Measurements from ENCODE around the gene MYO1F.
A peak's percentile ranks its signal among the peaks of the same experiment; 100 is the strongest.

MYO1F gene

DNA sequence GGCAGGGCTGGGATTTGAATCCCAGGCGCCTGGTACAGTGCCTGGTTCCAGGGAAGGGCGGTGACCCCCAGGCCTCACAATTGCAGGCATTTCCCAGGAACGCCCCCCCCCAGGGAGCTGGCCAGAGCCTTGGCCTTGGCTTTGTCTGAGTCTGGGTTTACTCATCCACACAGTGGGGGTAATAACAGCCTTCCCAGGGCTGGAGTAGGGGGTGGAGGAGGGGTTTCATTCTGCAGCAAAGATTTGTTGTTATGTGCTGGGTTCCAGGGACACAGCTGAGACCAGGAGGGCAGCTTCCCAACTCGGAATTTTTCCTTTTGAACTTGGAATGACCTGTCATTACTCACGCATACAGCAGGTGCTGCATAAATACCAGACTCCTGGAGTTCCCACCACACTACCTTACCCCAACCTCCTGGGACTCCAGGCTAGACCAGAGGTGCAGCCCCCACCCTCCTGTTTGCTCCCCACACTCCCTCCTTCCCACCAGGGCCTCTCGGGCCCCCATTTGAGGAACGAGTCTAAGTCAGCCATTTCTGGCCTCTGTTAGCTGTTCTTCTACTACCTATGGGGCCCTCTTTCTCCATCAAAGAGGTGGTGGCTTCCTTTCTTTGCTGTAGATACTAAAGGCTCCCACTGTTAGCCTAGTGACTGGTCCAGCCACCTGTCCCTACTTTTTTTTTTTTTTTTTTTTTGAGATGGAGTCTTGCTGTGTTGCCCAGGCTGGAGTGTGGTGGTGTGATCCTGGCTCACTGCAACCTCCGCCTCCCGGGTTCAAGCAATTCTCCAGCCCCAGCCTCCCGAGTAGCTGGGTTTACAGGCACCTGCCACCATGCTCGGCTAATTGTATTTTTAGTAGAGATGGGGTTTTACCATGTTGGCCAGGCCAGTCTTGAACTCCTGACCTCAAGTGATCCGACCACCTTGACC, 34.9 kb upstream of the MYO1F start:
- H3K27ac ChIP-seq = peak overlapping the region; percentile 80
- TF ChIP-seq, protein P1, sequence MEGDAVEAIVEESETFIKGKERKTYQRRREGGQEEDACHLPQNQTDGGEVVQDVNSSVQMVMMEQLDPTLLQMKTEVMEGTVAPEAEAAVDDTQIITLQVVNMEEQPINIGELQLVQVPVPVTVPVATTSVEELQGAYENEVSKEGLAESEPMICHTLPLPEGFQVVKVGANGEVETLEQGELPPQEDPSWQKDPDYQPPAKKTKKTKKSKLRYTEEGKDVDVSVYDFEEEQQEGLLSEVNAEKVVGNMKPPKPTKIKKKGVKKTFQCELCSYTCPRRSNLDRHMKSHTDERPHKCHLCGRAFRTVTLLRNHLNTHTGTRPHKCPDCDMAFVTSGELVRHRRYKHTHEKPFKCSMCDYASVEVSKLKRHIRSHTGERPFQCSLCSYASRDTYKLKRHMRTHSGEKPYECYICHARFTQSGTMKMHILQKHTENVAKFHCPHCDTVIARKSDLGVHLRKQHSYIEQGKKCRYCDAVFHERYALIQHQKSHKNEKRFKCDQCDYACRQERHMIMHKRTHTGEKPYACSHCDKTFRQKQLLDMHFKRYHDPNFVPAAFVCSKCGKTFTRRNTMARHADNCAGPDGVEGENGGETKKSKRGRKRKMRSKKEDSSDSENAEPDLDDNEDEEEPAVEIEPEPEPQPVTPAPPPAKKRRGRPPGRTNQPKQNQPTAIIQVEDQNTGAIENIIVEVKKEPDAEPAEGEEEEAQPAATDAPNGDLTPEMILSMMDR (IDR thresholded peaks at IDR 0.05; ENCODE audit: low read depth, low read length, missing control alignments) = no peak
- in situ Hi-C loops (cut with HindIII; ENCODE audit: low pct_ligation_motif_present, low sequenced_read_pairs) = no loop called here
- peaks cover 2% of the 10 kb centered on the region for H3K36me3 ChIP-seq (replicated peaks)
- no peaks in the 10 kb centered on the region for H3K27me3 ChIP-seq (replicated peaks)
- peak; percentile 96 for DNase-seq
- H3K4me3 ChIP-seq (ENCODE audit: low read depth, low read length) = no peak overlapping the region

DNA sequence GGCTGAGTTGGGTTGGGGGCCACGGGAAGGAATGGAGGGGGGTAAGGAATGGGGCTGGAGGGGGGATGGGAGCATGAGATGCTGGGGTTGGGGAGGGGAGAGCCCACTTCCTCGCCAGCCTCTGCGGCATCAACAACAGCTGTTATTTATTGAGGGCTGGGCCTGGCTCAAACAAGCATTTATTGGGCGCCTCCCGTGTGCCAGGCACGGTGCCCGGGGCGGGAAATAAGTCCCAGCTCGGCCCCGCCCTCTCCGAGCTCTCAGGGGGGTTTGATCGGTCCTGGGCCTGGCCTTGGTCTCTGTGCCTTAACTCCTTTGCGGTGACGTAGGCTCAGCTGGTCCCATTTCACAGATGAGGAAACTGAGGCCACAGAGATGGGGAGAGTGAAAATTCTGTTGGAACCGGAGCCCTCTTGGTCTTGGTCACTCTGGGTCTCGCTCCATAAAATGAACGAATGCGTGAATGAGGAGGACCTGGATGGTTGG, 34.2 kb upstream of the MYO1F start:
- no peak overlapping the region for H3K4me3 ChIP-seq (ENCODE audit: low read depth, low read length)
- TF ChIP-seq, protein P1 (IDR thresholded peaks at IDR 0.05; ENCODE audit: low read depth, low read length, missing control alignments) = no peak
- peaks cover 2% of the 10 kb centered on the region for H3K36me3 ChIP-seq (replicated peaks)
- H3K27ac ChIP-seq = peak overlapping the region; percentile 80
- in situ Hi-C loops (cut with HindIII; ENCODE audit: low pct_ligation_motif_present, low sequenced_read_pairs) = no loop called here
- no peaks in the 10 kb centered on the region for H3K27me3 ChIP-seq (replicated peaks)
- DNase-seq = no peak

DNA sequence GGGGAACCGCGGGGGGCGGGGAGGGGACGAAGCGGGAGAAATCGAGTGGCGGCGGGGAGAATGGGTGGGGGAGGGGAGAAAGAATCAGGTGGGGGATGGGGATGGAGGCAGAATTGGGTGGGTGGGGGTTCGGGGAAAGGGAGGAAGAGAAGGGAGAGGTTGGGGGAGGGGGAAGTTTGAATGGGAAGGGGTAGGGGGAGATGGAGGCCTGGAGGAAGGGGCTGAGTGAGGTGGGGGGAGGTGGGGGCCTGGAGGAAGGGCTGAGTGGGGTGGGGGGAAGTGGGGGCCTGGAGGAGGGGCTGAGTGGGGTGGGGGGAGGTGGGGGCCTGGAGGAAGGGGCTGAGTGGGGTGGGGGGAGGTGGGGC, 33.7 kb upstream of the MYO1F start:
- TF ChIP-seq, protein P1 (IDR thresholded peaks at IDR 0.05; ENCODE audit: low read depth, low read length, missing control alignments) = no peak
- Histone ChIP-seq H3K27me3 (replicated peaks) (no peaks in the 10 kb centered on the region), H3K27ac (peak overlapping the region; percentile 77), H3K36me3 (replicated peaks) (peaks cover 2% of the 10 kb centered on the region), H3K4me3 (ENCODE audit: low read depth, low read length) (no peak overlapping the region)
- in situ Hi-C loops (cut with HindIII; ENCODE audit: low pct_ligation_motif_present, low sequenced_read_pairs) = no loop called here
- no peak for DNase-seq

DNA sequence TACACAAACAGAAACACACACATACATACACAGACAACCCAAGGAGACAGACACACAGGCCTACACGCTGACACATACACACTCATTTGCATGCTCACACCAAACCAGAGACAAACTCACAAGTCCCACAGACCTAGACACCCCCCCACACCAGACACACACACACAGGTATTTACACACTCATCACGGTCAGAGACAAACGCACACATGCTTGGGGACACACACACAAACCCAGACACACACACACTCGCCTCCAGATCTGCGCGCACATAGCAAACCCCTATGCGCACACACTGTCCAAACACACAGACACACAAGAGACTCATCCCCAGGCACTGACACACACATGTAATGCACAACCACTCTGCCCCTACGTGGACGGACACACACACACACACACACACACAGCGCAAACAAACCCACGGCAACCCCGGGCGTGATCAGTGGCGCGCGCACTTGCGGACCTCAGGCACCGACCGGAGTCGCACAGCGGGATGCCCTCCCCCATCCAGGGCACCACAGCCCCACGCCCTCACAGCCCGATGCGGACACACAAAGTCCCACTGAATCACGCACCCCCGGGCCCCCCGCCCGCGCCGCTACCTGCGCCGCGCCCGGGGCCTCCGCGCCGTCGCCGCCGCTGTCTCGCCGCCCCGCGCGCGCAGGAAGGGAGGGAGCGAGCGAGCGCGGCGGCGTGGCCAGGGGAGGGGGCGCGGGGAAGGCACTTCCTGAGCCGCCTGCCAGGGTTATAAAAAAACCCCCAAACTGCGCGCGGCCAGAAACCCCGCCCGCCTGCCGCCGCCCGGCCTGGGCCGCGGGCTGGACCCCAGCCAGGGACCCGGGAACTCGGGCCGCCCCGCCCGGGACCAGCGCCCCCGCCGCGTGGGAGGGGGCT, 33.0 kb upstream of the MYO1F start, which contains the start of gene ADAMTS10:
TSS of gene ADAMTS10 (minus strand) at position 675 of the 895 bp plus-strand sequence. CDS start 5,005 bp downstream, outside the sequence.
- Histone ChIP-seq H3K27ac (peak within 1 kb of the TSS; percentile 80), H3K27me3 (replicated peaks) (no peaks in the 10 kb centered on the region), H3K36me3 (replicated peaks) (peaks cover 2% of the 10 kb centered on the region), H3K4me3 (ENCODE audit: low read depth, low read length) (peak within 1 kb of the TSS; percentile 84)
- TF ChIP-seq, protein P1 (IDR thresholded peaks at IDR 0.05; ENCODE audit: low read depth, low read length, missing control alignments) = no peak
- DNase-seq = peak; percentile 14
- in situ Hi-C loops (cut with HindIII; ENCODE audit: low pct_ligation_motif_present, low sequenced_read_pairs) = no loop called here

DNA sequence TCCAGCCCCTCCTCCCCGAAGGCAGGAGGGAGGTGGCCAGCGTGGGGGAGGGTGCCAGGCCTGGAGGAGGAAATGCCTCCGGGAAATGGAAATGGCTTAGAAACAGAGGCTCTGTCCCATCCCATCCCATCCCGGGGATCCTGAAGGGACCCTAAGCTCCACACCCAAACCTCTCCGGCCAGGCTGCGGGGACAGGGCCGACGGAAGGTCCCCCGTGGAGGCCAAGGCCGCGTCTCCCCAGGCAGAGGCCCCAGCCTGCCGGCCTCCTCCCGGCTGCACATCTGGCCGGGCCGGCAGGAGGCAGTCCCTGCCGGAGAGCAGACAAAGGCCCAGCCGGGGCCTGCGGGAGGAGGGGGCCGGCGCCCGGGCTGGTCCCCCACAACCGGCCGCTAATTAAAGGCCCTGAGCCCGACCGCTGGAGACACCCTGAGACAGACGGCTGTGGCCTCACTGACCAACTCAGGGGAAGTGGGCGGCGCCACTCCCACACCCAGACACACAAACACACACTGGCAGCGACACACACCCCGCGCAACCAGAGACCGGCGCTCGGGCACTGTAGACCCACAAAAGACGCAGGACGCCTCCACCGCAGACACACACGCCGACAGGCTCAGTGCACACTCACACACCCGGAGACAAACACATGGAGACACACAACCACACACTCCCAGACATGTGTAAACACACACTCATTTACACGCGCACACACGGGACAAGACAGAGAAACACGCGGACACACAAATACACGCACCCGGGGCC, 32.2 kb upstream of the MYO1F start:
- Histone ChIP-seq H3K36me3 (replicated peaks) (peaks cover 7% of the 10 kb centered on the region), H3K4me3 (ENCODE audit: low read depth, low read length) (peak overlapping the region; percentile 84), H3K27ac (peak overlapping the region; percentile 77), H3K27me3 (replicated peaks) (no peaks in the 10 kb centered on the region)
- TF ChIP-seq, protein P1 (IDR thresholded peaks at IDR 0.05; ENCODE audit: low read depth, low read length, missing control alignments) = peak; percentile 42
- DNase-seq = peak; percentile 81
- in situ Hi-C loops (cut with HindIII; ENCODE audit: low pct_ligation_motif_present, low sequenced_read_pairs) = no loop called here

Data from brain microvascular endothelial cell (primary cell).